NCI-H1436 treated with DMSO at 0.1 percent for 48 hours (cell line): ENCODE results near the gene RNF135.
"Not testable (repeated sequence)": the region's sequence is repeated elsewhere in the genome, so short reads cannot be mapped to it uniquely, and the experiment has no call there.

Experiments used
- DNase-seq: peaks from one replicate; lab custom pipeline; 2025; lab: John Stamatoyannopoulos, UW

The RNF135 gene

DNA sequence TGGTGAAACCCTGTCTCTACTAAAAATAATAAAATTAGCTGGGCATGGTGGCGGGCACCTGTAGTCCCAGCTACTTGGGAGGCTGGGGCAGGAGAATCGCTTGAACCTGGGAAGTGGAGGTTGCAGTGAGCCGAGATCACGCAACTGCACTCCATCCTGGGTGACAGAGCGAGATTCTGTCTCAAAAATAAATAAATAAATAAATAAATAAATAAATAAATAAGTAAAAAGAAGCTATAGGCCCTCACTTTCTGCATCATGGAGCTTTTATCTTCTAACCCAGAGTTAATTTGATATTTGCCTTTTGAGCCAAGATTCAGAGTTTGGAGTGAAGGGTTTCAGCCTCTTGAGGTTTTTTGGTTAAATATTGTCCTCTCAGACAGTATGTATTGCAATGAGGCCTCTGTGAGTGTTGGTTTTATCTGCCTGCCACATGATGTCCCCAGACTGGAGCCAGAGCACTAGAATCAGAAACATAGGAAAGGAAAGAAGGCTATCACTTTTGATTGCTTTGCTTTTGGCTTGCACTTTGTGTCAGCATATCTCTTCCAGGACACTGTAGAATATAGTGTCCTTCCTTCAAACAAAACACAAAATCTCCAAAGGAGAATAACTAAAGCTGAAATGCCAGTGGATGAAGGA lies 32.5 kb downstream of the RNF135 start:
- no peak for DNase-seq

DNA sequence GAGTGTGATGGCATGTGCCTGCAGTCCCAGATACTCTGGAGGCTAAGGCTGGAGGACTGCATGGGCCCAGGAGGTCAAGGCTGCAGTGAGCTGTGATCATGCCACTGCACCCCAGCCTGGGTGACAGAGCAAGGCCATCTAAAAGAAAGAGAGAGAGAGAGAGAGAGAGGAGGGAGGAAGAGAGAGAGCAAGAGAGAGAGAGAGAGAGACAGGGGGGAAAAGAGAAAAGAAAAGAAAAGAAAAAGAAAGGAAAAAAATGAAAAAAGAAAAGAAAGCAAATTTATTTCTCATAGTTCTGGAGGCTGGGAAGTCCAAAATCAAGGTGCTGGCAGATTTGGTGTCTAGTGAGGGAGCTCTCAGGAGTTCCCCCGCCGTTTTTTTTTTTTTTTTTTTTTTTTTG lies 33.3 kb downstream of the RNF135 start:
- DNase-seq = no peak

DNA sequence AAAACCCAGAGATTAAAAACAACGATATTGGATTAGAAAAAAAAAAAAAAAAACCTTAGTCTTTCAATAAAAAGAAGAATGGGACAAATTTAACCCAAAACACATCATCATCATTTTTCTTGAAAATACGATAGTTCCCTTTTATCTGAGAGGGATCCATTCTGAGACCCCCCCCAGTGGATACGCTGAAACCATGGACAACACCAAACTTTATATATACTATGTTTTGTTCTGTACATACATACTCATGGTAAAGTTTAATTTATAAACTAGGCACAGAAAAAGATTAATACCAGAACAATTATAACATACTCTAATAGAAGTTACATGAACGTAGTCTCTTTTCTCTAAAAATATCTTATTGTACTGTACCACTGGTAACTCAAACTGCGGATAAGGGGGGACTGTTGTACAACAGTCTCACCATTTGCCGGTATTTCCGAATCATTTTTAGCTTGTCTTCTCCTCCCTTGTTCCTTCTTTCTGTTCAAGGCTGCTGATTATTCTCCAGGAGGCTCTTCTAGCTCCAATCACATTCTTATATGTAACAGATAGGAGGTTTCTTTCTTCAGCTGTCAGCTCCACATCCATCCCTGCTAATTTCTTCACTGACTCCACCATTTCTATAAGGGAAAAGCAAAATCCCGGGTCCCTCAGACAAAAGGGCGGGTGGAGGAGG lies 37.0 kb downstream of the RNF135 start:
- DNase-seq = no peak

DNA sequence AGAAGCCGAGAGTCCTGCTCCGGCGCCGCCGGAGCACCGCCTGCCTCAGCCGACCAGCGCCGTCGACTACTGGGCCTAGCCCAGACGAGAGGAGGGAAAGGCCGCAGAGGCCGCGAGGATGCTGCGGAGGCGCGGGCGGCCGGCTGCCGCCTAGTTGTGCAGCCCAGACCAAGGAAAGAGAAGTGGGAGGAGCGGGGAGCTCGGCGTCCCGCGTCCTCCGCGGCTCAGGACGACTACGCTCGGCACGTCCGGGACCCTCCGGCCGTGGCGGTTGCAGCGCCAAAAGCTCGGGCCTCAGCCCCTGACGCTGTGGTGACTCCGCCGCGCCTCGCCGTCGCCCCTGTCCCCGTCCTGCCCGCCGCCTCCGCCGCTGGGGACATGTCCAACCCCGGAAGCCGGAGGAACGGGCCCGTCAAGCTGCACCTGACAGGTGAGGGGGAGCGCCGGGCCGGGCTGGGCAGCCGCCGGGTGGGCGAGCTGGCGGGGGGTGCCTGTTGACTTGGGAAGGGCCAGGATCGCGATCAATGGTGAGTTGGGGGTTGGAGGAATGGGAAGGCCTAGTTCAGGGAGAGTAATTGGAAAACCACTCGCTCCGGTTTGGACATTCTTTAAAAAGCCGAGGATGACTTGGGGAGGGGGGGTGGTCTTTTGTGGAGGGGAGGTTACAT lies 37.7 kb downstream of the RNF135 start:
- DNase-seq = no peak

DNA sequence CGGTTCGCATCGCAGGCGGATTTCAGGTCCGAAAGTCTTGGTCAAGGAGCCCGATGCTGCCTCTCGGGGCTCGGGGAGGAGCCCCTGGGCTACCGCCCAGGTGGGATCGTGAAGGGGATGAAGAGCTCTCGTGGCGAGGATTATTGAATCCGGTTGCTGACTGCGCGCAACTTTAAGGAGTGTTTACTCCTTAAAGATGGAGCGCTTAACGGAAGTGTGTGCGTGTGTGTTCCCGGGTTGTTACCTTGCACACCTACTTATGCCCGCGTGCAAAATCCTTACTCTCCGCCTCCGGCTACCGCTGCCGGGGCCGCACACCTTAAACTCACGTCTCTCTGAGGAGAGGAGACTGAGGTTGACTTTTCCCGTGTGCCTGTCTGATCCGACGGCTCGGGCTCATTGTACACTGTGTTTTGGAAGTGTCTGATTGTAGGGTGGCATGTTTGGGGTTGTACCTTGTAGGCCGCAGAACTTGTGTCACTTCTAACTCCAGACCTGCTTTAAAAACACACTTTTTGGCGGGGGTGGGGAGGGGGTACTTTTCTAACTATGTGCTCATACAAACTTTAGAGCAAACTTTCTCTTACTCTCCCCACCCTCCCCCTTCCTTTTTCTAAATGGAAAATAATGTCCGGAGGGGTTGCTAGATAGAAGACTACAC lies 38.3 kb downstream of the RNF135 start:
- DNase-seq = not testable (repeated sequence)

DNA sequence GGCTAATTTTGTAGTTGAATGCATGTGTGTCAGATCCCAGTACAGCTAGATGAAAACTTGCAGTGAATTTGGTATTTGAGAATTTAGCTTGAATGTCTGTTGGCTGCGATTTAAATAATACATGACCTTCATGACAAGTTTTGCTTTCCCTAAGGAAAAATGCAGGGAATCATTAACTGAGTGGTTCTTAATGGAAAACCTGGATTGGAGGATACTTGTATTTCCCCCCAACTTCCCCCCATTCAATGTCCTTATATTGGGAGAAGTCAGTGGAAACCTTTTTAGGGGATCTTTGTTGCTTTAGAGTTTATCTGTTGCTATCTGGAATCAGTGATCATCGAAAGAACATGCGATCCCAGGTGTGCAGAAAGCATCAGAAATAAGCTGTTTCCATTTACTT lies 39.2 kb downstream of the RNF135 start:
- DNase-seq = not testable (repeated sequence)

DNA sequence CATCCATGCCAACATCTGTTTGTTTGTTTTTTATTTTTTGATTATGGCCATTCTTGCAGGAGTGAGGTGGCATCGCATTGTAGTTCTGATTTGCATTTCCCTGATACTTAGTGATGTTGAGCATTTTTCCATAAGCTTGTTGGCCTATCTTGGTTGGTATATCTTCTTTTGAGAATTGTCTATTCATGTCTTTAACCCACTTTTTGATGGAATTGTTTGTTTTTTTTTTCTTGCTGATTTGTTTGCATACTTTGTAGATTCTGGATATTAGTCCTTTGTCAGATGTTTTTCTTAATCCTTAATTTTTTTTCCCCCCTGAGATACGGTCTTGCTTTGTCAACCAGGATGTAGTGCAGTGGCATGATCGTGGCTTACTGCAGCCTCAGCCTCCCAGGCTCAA lies 43.0 kb downstream of the RNF135 start:
- DNase-seq = no peak

DNA sequence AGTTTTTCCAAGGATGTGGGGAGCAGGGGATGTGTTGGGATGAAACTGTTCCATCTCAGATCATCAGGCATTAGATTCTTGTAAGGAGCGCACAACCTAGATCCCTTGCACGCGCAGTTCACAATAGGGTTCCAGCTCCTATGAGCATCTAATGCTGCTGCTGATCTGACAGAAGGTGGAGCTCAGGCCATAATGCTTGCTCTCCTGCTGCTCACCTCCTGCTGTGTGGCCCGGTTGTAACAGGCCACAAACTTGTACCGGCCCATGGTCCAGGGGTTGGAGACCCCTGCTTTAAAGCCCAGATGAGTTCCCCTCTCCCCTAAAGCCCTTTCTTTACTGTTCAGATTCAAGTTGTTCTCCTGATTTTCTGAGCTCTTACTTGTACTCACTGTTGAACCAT lies 44.8 kb downstream of the RNF135 start:
- no peak for DNase-seq

DNA sequence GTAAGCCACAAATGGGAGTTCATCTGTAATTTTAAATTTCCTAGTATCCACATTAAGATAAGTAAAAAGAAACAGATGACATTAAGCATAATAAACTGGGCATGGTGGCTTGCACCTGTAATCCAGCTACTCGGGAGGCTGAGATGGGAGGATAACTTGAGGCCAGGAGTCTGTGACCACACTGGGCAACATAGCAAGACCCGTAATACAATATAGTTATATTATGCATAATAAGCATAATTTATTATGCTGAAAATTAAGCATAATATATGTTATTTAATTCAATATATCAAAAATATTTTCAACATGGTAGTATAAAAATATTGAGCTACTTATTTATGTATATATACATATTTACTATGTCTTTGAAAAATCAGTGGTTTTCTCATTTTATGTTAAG lies 48.2 kb downstream of the RNF135 start:
- DNase-seq = no peak

DNA sequence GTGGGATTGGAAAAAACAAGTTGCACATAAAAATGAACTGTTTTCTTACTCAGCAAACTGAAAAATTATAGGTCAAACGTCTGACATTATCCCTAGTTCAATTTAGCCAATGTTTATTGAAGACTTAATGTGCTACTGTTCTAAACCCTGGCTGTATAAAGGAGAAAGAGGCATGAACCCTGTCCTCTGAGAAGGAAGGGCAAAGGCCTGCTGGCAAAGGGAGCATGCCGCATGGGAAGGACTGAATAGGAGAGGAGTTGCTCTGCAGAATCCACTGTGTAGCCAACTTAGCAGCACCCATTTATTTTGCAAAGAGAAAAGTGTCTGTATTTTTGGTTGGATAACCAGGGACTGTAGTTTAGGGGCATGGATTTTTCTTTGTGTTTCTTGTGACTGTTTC lies 52.3 kb downstream of the RNF135 start:
- DNase-seq = not testable (repeated sequence)

DNA sequence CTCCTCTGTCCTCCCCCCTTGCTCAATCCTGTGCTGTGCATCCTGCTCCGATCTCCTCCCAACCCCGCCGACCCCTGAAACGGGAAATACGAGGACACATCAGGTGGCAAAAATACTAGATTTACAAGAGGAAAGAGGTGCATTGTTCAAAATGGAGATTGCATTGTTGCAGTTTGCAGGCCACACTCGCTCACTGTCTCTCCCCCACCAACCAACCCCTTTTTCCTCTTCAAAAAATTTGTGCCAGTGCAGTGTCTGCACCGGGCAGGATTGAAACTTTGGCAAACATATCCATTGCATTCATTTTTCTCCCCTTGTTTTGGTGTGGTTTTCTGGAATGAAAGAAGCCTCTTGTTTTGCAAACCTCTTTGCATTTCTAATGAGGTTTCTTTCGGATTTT lies 61.0 kb downstream of the RNF135 start:
- DNase-seq = no peak

DNA sequence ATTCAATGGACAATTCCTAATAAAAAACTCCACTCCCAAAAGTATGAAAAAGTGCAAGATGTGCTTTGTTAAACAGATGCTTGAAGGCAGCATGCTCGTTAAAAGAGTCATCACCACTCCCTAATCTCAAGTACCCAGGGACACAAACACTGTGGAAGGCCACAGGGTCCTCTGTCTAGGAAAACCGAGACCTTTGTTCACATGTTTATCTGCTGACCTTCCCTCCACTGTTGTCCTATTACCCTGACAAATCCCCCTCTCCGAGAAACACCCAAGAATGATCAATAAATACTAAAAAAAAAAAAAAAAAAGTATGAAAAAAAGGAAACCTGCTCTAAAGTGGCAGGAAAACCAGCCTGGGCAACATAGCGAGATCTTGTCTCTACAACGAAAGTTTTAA lies 64.8 kb downstream of the RNF135 start:
- not testable (repeated sequence) for DNase-seq

DNA sequence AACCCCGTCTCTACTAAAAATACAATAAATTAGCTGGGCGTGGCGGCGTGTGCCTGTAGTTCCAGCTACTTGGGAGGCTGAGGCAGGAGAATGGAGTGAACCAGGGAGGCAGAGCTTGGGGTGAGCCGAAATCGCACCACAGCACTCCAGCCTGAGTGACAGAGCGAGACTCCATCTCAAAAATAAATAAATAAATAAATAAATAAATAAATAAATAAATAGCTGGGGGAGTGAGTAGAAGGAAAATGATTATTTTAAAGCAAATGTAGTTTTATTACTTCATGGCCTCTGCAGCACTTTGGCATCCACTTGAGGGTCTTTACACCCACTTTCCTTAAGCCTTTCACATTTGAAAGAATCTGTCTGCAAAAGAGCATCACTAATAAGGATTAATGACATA lies 70.0 kb downstream of the RNF135 start:
- not testable (repeated sequence) for DNase-seq

DNA sequence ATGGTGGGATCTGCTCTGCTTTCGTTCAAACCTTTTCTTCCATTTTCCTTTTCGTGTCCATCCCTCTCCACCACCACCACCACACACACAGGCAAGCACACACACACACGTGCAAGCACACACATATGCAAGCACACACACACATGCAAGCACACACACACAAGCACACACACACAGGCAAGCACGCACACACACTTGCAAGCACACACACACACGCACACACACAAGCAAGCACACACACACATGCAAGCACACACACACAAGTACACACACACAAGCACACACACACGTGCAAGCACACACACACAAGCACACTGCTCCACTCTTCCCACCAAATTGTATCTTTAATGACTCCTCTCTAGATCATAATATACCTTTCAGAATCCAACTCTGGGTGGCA lies 71.5 kb downstream of the RNF135 start:
- DNase-seq = not testable (repeated sequence)

DNA sequence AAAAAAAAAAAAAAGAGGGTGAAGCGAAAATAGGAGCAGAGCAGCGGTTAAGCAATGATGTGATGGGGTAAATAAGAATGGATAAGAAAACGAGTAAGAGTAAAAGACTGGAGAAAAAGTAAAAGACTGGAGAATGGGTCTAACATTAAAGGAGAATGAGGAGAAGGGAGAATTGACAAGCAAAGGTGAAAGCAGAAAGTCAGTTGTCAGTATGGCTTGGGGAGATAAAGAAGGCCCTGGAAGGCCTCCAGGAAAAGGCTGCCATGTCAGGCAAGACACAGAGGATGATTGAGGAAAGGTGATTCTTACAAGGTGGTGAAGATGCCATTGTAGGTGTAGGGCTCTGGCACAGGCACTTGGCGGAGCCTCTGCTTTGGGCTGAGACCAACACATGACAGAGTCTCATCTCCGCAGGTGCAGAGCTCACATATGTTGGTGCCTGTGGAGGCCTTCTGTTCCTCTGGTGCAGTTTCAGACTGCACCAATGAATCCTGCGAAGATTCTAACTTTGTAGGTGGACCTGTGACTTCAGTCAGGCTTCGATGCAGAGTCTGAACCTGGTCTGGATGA lies 76.1 kb downstream of the RNF135 start:
- not testable (repeated sequence) for DNase-seq

DNA sequence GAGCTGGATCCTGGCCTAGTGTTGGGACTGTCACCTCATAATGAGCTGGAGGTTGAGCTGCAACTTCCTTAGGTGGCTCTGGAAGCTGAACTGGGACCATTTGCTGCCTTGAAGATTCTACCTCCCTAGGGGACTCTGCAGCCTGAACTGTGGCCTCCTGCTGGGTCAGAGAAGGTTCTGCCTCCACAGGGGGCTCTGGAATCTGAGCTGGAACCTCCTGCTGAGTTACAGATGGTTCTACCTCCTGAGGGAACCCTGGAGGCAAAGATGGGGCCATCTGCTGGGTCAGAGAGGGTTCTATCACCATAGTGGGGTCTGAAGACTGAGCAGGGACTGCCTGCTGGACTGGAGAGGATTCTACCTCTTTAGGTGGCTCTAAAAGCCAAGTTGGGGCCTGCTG lies 77.3 kb downstream of the RNF135 start:
- no peak for DNase-seq

DNA sequence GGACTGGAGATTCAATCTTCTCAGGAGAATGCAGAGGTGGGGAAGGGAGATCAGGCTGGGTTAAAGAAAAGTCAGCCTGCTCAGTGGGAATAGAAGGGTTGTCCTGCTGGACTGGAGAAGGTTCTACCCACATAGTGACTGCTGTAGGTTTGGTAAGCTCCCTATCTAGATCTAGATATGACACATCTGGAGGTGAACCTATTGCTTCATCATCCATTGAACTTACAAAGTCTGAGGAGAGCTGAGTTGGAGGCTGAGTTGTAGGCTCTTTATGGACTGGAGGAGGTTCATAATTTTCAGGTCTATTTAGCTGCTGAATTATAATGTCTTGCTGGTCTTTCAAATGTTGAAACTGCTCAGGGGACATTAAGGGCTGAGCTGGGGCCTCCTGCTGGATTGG lies 77.9 kb downstream of the RNF135 start:
- no peak for DNase-seq
